Measurements from ENCODE around the gene FOXD1.
"Not testable (repeated sequence)": the region's sequence is repeated elsewhere in the genome, so short reads cannot be mapped to it uniquely, and the experiment has no call there.

The FOXD1 gene

GRCh38 chr5:73490088-73490487, 41.5 kb upstream of the FOXD1 start:
- no peak overlapping the region for H3K27ac ChIP-seq
- TF ChIP-seq CTCF (IDR thresholded peaks at IDR 0.05): no peak
- no peak for TF ChIP-seq ZFX (IDR thresholded peaks at IDR 0.05; ENCODE audit: borderline replicate concordance)

- H3K27ac ChIP-seq: no peak overlapping the region
These were observed 40.2 kb upstream of the FOXD1 start for GRCh38 chr5:73488806-73489205.

GRCh38 chr5:73487815-73488214, 39.2 kb upstream of the FOXD1 start:
- no peak overlapping the region for H3K27ac ChIP-seq

More at GRCh38 chr5:73488806-73489205, 40.2 kb upstream of the FOXD1 start:
- TF ChIP-seq CTCF (IDR thresholded peaks at IDR 0.05): no peak
- no peak for TF ChIP-seq ZFX (IDR thresholded peaks at IDR 0.05; ENCODE audit: borderline replicate concordance)

GRCh38 chr5:73487257-73487656, 38.7 kb upstream of the FOXD1 start:
- not testable (repeated sequence) for H3K27ac ChIP-seq

More at GRCh38 chr5:73487815-73488214, 39.2 kb upstream of the FOXD1 start:
- no peak for TF ChIP-seq CTCF (IDR thresholded peaks at IDR 0.05)
- TF ChIP-seq ZFX (IDR thresholded peaks at IDR 0.05; ENCODE audit: borderline replicate concordance): no peak

- H3K27ac ChIP-seq: no peak overlapping the region
- TF ChIP-seq CTCF (IDR thresholded peaks at IDR 0.05) (no peak), ZFX (IDR thresholded peaks at IDR 0.05; ENCODE audit: borderline replicate concordance) (no peak)
These were observed 37.7 kb upstream of the FOXD1 start for GRCh38 chr5:73486119-73486899.

GRCh38 chr5:73485715-73486114, 37.1 kb upstream of the FOXD1 start:
- H3K27ac ChIP-seq: no peak overlapping the region

GRCh38 chr5:73484511-73484910, 35.9 kb upstream of the FOXD1 start:
- H3K27ac ChIP-seq: no peak overlapping the region
- TF ChIP-seq ZFX (IDR thresholded peaks at IDR 0.05; ENCODE audit: borderline replicate concordance) (no peak), CTCF (IDR thresholded peaks at IDR 0.05) (no peak)

More at GRCh38 chr5:73485715-73486114, 37.1 kb upstream of the FOXD1 start:
- TF ChIP-seq CTCF (IDR thresholded peaks at IDR 0.05): no peak
- no peak for TF ChIP-seq ZFX (IDR thresholded peaks at IDR 0.05; ENCODE audit: borderline replicate concordance)
